NOMO-1 (cell line): ENCODE results near the gene DERL3.
A peak's percentile ranks its signal among the peaks of the same experiment; 100 is the strongest.

ENCODE experiments used
- DNase-seq, 2 experiments: peaks; one replicate each; lab custom pipeline; 2025; ENCODE audit not compliant: unreplicated experiment in 2 of 2; lab: John Stamatoyannopoulos, UW

Gene DERL3

DNA sequence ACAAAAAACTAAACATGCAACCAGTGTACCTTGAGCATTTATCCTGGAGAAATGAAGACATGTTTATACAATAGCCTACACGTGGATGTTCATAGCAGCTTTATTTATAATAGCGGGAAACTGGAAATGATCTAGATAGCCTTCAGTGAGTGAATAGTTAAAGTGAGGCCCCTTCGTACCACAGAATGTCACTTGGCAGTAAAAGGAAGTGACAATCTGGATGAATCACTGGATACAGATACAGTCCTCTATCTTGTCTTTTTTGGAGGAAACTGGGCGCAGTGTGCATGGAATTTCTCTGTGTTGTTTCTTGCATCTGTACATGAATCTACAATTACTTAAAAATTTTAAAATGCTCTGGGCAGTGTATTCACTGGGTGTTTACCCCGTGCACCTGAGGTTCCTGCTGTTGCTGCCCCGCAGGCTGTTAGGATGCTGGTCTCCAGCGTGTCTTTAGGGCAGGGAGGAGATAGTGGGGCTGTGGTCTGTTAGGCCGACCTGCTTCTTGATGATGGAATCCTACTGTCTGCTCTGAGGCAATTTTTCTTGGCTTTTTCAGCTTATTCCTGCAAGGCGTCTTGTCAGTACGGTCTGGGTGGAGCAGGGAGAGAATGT lies 23.2 kb downstream of the DERL3 start:
- DNase-seq, result no peak

DNA sequence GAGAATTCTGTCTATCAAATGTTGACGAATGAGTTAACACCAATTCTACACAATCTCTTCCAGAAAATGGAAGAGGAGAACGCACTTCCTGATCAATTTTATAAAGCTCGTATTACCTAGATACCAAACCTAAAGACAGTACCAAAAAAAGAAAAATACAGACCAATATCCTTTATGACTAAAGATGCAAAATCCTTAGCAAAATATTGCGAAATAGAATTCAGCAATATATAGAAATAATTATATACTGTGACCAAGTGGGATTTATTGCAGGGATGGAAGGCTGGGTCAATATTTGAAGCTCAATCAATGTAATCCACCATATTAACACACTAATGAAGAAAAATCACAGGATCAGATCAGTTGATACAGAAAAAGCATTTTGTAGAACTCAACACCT lies 26.4 kb downstream of the DERL3 start:
- no peak for DNase-seq

DNA sequence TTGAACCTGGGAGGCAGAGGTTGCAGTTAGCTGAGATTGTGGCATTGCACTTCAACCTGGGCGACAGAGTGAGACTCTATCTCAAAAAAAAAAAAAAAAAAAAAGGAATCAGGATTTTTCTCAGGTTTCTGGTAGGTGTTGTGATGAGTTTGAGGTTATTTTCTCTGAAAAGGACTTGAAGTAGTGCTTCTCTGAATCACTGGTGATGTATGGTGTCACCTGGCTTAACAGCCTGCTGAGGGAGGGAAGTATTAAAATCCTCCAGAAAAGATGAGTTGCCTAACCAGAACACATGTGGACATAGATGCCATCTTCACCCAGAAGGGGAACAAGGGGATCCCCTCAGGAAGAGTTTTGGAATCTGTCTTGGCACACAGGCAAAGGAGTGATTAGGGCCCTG lies 32.0 kb downstream of the DERL3 start:
- no peak for DNase-seq

DNA sequence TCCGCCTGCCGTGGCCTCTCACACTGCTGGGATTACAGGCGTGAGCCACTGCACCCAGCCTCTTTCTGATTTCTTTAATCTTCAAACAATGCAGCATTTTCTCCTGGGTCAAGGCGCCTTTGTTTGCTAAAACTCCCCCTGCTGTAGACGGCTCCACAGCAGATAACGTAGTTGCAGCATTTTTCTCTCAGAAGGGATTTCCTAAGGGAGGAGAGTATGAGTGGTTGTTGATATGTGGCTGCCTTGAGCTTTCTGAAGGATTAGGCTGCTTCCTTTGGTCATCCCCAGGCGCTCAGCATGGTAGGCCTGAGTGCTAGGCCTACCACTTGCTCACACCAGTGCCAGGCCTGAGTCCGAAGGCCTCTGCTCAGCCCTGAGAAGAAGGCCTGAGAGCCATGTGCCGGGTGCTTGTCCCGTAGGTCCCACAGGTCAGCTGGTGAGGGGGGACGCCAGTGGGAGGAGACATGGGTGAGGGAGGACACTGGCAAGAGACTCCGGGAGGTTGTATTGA lies 34.0 kb downstream of the DERL3 start:
- no peak for DNase-seq

DNA sequence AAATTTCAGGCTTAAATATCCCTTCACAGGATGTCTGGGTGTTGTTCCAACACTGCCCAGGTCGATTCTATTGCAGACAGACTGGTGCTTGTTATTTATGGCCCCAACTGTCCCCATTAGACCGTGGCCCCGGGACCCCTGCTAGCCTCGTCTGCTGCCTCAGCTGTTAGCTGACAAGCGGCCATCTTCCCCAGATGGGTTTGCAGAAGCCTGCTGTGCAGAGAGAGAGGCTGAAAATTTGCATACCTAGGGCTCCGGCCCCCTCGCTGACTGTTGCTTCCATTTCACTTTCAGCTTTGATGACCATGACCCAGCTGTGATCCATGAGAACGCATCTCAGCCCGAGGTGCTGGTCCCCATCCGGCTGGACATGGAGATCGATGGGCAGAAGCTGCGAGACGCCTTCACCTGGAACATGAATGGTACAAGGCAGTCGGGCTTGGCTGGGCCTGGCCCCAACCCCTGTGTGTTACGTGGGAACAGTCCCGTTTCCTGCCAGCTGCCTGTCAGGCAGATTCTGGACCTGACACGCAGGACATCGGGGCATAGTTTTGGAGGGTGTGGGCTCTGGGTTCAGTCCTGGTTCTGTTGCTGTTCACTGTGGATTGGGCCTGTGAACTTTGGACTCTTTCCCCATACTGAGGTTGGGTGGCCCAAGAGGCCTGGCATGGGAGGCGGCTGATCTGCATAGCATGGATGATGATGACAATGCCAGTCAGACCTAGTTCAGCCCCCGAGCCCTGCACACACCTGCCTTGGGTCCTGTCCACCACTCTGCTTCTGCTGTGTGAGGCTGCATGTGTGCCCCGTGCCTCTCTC lies 35.6 kb downstream of the DERL3 start:
- no peak for DNase-seq

DNA sequence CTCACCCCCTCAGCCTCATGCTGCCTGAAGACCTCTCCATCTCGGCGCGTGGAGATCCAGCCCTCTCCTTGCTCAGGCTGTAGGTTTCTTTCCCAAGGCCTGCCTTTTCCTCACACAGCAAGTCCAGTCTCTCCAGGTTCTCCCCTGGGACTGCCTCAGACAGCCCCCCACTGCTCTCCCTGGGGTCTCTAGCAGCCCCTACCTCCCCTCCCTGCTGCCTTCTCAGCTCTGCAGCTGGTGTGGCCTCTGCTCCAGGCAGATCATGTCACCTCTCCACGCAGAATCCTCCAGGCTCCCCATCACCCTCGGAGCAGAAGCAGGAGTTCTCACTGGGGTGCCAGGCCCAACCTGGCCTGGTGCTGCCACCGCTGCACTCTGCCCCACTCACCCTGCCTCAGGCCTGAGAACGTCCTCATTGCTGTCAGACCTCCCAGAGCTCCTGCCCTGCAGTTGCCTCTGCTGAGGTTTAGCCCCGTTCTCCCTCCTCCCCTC lies 36.9 kb downstream of the DERL3 start:
- DNase-seq, result no peak

DNA sequence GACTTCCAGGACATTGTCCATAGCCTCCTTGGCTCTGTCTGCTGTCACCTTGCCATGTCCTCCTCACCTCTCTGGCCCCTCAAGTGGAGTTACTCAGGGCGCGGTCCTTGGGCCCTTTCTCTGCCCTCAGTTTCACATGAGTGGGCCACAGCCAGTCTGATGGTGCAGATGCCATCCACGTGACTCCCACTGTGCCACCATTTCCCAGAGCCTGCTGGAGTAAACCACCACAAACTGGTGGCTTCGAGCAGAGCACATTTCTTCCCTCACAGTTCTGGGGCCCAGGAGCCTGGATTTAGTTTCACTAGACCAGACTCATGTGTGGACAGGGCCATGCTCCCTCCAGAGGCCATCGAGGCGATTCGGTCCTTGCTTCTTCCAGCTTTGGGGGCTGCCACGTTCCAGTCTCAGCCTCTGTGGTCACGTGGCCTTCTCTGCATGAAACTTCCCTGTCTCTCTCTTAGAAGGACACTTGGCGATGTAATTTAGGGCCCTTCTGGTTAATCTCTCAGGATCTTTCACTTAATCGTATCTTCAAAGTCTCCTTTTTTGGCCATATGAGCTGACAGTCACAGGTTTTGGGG lies 37.5 kb downstream of the DERL3 start:
- no peak for DNase-seq

DNA sequence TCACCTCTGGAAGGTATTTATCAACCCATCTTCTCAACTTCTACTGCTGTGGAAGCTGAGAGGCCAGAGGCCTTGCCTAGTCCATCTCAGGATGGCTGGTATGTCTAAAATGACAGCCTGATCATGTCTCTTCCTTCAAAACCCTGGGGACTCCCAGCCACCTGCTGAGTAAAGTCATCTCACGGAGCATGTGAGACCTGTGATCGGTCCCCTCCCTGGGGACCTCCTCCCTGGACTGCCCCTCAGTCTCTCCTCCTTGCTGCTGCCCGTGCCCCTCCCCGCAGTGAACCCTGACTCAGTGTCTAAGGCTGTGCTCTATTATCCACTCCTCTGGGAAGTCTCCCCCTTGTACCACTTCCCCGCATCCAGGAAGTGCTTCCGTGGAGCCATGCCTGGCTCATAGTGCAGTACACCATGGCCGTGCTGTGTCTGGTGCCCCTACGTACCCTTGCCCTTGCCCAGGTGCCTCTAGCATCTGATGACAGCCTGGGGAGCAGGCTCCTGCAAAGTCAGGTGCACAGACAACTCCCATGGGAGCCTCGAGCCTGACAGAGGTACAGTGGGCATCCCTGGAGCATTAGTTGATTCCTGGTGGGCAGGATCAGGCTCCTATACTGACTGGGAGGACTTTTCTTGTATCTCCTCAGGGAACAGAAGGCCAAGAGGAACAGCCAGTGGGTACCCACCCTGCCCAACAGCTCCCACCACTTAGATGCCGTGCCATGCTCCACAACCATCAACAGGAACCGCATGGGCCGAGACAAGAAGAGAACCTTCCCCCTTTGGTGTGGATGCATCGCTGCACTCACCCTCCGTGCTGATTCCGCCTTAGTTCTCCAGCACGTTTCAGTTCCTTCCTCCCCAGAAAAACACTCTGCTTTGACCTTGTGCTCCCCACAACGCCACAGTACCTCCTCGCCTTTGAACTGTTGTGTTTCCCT lies 38.2 kb downstream of the DERL3 start:
- no peak for DNase-seq

DNA sequence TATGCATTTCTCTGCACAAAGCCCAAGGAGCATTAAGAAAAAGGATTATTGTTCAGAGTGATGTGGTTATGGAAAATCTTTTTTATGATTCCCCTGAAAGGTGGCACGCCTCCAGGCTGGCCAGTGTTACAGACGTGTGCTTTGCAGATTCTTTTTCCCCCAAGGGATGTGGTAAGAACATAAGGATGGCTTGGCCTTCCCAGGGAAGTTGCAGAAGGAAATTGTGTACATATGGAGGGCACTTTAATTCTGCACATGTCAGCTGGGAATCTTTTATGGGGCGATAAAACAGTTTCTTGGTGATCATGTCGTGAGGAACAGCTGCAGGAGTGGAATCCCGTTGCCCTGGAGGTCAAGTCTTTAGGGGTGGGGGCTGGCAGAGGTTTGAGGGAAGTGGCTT lies 42.3 kb downstream of the DERL3 start:
- DNase-seq, result no peak

DNA sequence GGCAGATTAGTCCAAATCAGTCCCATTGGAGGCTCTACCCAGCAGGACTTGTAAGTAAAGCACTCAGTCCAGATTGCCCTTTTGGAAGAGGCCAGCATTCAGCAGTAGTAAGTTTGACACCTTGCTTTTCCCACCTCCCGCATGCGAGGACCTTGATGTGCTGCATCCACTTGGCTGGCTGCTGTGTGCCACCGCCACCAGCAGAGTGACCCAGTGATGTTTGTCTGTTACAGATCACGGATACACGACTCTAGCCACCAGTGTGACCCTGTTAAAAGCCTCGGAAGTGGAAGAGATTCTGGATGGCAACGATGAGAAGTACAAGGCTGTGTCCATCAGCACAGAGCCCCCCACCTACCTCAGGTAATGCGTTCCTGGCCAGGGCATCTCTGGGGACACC lies 45.5 kb downstream of the DERL3 start:
- DNase-seq, result no peak

DNA sequence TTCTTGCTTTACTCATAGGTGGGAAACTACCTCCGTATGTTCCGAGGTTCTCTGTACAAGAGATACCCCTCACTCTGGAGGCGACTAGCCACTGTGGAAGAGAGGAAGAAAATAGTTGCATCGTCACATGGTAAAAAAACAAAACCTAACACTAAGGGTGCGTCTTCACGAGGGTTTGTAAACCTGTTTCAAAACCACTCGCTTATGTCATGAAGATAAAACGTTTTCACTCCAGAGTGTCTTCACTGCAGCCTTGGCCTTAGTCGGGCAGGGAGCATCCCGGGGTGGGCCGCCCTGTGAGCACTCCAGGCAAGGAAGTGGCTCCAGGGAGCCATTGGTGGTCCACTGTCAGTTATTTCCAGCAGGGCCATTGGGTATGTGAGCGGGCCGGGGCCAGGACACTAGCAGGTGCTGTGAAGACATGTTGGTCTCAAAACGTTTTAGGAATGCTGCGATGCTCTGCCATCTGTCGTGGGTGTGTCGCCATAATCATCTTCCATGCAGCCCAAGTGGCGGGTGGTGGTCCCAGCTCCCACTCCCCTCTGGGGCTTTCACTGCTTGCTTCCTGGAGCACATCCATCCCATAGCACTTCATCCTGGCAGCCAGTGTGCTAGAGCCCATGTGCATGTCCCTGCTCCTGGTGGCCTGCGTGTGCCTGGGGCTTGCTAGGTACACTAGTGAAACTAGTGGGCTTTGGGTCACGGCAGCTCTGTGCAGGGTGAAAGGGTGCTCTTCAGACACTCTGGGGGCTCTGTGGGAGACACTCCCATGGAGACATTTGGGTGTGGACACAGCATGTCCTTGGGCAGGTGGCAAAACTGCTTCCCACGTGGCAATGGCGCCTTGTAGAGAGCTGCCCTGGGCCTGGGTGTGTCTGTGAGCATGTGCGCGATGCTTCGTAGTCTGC lies 46.8 kb downstream of the DERL3 start:
- no peak for DNase-seq

DNA sequence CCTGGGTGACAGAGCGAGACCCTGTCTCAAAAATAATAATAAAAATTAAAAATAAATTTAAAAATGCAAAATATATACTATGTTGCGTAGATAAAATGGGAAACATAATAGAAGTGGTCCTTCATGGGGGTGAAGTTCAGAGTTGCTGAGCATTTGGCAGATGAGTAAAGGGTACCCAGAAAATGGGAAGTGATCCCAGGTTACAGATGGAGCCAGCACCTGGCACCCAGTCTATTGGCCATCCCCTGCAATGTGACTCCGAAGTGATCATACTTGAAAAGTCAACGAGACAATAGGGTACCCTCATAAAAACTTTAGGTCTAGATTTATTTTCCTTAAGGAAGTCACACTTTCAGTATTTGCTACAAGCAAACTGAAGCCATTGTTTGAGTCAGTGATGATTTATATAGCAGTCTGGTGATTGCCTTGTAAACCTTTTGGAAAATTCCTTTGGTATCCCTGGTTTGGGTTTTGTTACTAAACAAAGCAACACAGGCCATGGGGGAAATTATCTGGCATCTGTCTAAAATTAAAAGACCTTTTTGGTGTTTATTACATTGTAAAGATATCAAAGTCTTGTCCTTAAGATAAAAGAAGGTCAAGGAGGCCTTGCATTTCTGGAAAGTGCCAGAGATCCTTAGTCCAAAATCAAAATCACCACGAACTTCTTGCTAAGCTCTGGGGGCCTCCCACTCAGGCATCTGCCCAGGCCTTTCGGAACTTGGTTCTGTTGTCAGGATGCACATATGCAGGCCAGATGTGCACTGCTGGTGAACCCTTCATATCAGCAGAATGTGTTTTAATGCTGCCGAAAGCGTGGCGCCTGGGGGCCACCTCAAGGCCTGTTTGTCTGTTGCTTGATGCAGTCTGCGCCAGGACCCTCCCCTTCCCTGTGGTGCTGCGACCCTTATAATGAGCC lies 47.7 kb downstream of the DERL3 start:
- DNase-seq, result no peak

DNA sequence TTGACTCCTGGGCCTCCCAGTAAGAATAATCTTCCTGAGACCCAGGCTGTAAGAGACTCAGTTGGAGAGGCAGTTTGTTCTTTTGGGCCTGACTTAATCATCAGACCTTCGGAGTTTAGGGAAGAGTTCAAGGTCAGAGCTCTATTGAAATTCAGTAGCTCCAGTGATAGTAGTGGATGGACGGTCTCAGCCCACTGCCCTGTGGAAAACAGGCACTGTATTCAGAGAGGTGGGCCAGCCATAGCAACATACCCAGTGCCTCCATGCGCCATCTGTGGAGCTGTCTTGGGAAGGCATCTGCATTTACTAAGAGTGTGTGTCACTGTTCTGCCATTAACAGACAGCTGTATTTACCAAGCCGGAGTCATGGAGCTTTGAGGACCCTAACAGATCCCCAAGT lies 49.2 kb downstream of the DERL3 start:
- no peak for DNase-seq

DNA sequence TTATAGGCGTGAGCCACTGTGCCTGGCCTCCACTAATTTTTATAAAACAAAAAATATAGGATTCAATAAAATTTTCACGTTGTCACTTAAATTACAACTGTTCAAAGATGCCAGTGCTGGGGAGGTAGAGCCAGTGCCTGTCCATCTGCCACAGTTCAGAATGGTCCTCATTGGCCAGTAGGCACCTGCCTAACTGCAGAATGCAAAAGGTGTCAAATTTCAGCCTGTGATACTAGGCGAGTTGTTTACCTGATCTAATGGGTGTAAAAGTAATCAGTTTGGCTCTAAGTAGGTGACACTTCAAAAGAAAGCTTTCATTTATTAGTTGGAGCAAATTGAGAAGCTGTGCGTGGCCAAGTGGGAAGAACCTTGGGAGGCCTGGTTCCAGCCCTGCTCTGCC lies 49.7 kb downstream of the DERL3 start:
- DNase-seq, result no peak

DNA sequence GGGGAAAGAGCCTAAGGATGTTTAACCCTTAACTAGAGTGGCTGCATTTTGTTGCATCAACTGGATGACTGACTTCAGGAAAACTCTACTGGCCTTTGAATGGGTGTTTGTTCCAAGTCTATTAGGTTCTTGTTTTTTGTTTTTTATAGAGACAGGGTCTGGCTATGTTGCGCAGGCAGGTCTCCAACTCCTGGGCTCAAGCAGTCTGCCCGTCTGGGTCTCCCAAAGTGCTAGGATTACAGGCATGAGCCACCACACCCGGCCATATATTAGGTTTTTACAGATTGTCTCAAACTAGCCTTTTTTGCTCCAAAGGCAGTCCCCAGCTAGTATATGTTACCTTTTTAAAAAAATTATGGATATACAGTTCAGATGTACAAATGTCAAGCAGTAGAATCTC lies 50.9 kb downstream of the DERL3 start:
- no peak for DNase-seq

DNA sequence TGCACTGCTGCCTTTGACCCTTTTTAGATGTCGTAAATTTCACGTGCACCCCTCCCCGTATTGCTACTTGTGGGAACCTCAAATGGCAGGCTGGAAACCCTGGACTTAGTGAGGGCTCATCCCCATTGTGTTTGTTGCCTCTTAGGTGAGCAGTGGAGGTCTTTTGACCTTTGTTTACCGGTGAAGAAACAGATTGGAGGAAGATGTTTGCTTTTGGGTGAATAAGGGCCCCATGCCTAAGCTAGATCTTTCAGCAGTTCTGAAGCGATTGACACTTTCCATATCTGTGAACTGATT lies 51.3 kb downstream of the DERL3 start:
- no peak for DNase-seq

DNA sequence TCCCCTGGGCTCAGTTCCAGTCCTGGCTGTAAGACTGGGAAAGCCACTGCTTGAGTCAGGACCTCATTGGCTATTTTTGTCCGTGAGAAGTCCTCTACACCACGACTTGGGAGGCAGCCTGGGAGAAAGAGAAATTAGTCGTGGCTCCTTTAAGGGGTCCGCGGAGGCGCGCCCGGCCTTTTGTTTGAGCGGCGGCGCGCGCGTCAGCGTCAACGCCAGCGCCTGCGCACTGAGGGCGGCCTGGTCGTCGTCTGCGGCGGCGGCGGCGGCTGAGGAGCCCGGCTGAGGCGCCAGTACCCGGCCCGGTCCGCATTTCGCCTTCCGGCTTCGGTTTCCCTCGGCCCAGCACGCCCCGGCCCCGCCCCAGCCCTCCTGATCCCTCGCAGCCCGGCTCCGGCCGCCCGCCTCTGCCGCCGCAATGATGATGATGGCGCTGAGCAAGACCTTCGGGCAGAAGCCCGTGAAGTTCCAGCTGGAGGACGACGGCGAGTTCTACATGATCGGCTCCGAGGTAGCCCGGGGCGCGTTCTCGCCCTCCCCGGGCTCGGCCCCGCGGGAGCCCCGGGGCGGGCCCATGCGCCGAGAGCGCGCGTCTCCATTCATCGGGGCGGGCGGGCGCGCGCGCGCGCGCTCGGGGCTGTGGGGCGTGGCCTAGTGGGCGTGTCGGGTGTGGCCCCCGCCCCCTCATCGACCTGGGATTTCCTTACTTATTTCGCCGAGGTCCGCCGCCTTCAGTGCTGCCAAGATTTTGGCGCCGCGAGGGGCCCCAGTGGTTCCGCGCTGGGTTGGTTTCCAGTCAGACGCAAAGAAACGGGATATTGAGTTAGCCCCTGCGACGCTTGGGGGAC lies 51.8 kb downstream of the DERL3 start, which contains the start of gene SMARCB1:
TSS of gene SMARCB1 (plus strand) at position 215 of the 848 bp plus-strand sequence. CDS start at position 419, 204 bp downstream.
- peak; percentile 78 to 81 for DNase-seq

DNA sequence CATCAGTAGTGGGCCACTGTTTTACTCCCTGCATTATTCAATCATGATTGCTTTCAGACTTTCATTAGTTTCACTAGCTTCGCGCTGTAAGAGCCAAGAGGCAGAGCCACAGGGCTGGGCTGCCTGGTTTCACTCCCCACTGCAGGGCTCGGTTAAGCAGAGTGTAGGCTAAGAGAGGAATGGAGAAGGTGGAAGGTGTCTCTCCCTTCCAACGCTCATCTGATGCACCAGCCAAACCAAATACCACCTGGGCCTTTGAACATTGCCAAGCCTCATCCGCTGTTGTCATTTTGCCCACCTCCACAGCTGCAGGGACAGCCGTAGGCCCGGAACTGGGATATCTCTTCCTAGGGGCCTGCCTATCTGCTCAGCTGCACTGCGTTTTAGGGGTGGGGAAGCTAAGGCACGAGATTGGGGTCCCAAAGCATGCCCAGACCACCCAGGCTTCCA lies 52.5 kb downstream of the DERL3 start:
- no peak for DNase-seq
